Sigmoid colon (tissue), 7 donors: ENCODE measurements around the gene CEP97. TPM values are rescaled to one million over a fixed set of nuclear protein-coding genes. Genes with fewer than 3 reads are reported as not detected.
"Not testable (repeated sequence)": the region's sequence is repeated elsewhere in the genome, so short reads cannot be mapped to it uniquely, and the experiment has no call there.

Experiments used
- DNase-seq: peaks from one replicate; pipeline ENCODE4 v3.0.0-alpha.2; 2019
- H3K27ac ChIP-seq, 4 donors: fragments of 200-600 bp; sonication (generic); one replicate each; pipeline ENCODE4 v1.5.1; 2016 to 2019; ENCODE audit warnings: mild to moderate bottlenecking in 1 of 4
- H3K27me3 ChIP-seq, 3 donors: fragments of 200-600 bp; sonication (generic); one replicate each; pipeline ENCODE4 v1.5.1; 2019; ENCODE audit warnings: mild to moderate bottlenecking in 1 of 3
- H3K36me3 ChIP-seq, 4 donors: fragments of 200-600 bp; sonication (generic); one replicate each; pipeline ENCODE4 v1.5.1; 2016 to 2019
- H3K4me1 ChIP-seq, 4 donors: fragments of 200-600 bp; sonication (generic); one replicate each; pipeline ENCODE4 v1.5.1; 2017 to 2019
- H3K4me3 ChIP-seq, 4 donors: fragments of 200-600 bp; sonication (generic); one replicate each; pipeline ENCODE4 v1.5.1; 2017 to 2019; ENCODE audit warnings: mild to moderate bottlenecking in 2 of 4, moderate library complexity in 1 of 4
- H3K9me3 ChIP-seq, 4 donors: fragments of 200-600 bp in 3 of 4; sonication (generic) in 3 of 4; one replicate each; pipeline versions ENCODE4 v1.5.1 to v1.6.1; 2013 to 2019
- EP300 ChIP-seq, 4 donors: sonication (generic); formaldehyde crosslinking; IDR thresholded peaks; one replicate each; pipeline ENCODE4 v1.6.1; 2017; ENCODE audit warnings: antibody characterized with exemption in 4 of 4
- POLR2A ChIP-seq, 2 donors: fragments of 450-650 bp; IDR thresholded peaks; one replicate each; pipeline ENCODE4 v1.6.1; 2016; ENCODE audit warnings: antibody characterized with exemption in 2 of 2, mild to moderate bottlenecking in 2 of 2, moderate library complexity in 2 of 2
- POLR2AphosphoS5 ChIP-seq, 4 donors: sonication (generic); formaldehyde crosslinking; IDR thresholded peaks; one replicate each; pipeline ENCODE4 v1.6.1; 2017; ENCODE audit warnings: antibody characterized with exemption in 4 of 4
- WGBS, 2 donors: extraction: QIAGEN DNeasy Blood & Tissue Kit; methylation state at CpG; one replicate each; pipeline ENCODE4 v1.1.7; 2013; 5-methylcytosine and 5-hydroxymethylcytosine counted together
- intact Hi-C: fragments of 100-400 bp; cut with DNase I; formaldehyde crosslinking; loops from one replicate; pipeline ENCODE4 v1.15.1; 2023
- polyA plus RNA-seq, 3 donors: library from polyadenylated mRNA; stranded (reverse); fragments of 200-250 nt; gene quantifications; one replicate each; pipeline ENCODE4 v1.2.3, GENCODE V29; 2013
- total RNA-seq, 4 donors: library from RNA; depleted of rRNA; stranded (reverse); fragments of >200 nt; gene quantifications; one replicate each; pipeline ENCODE4 v1.1.0, GENCODE V29; 2016
- TF ChIP-seq, protein P1 (sequence below), 4 experiments: fragments of 450-650 bp in 3 of 4; fragments of 200-600 bp in 1 of 4; IDR thresholded peaks; one replicate each; pipeline ENCODE4 v1.5.1; 2016 to 2019; ENCODE audit warnings: antibody characterized with exemption in 4 of 4, mild to moderate bottlenecking in 3 of 4, moderate library complexity in 2 of 4
- donor health status: healthy with polysubstance abuse.
- donor health status: Bipolar disorder and iron deficiency.
- donor health status: healthy.

CEP97 gene
- total and polyA plus RNA-seq, 7 donors, result 0.69 to 11.1 (median 9.0) TPM

DNA sequence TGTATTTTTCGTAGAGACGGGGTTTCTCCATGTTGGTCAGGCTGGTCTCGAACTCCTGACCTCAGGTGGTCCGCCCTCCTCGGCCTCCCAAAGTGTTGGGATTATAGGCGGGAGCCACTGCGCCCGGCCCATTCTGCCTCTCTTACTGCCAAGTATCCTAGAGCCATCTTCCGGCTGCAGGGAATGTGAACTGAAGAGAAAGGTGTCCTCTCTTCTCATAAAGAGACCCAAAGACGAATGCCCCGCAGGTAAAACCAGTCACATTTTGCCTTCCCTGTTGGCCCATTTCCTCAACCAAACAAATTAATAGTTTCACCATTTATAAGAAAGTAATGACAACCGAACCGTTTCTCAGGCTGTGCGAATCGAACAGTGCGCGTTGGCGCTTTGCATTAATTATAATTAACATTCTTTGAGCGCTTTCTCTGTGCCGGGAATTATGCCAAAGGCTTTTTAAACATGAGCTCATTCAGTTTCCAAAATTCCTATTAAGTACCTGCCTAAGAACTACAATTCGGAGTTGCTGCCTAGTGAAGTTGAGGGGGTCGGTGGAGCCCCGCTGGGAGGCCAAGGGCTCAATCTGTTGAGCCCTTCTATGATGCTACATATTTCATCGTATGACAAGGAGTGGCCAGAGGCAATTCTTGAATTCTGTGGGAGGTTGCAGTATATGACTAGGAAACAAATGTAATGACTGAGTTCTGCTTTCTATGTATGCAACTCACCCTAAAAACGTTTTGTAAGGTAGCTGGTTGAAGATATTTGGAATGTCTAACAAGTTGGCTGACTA lies 37.1 kb upstream of the CEP97 start:
- H3K9me3 ChIP-seq, result no peaks in the 10 kb centered on the region

DNA sequence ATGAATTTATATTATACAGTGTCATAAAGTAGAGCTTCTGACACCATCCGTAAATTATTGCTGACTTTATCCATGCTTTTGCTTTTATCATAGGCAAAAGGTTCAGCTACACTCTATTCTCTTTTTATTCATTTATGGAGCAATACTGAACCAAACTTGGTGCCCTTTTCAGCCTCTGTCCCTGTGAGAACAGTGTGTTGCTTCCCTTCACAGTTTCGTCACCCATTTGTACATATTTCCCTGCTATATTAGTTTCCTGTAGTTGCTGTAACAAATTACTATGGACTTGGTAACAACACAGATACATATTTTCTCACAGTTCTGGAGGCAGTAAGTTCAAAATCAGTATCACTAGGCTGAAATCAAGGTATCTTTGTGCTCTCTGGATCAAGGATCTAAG lies 35.1 kb upstream of the CEP97 start:
- no peak for DNase-seq
- no peak overlapping the region for H3K4me3 ChIP-seq
- intact Hi-C loops, result loop anchor here (5.0 to 10.0 kb wide), 3 partner anchors 88 to 1194 kb away; partner anchors contain the start of genes NXPE3 and TMEM45A
- H3K27ac ChIP-seq, result no peak overlapping the region
- H3K27me3 ChIP-seq, result no peaks in the 10 kb centered on the region
- H3K4me1 ChIP-seq, result peaks cover 0 to 25% (median 23%) of the 10 kb centered on the region in 4 donors
- WGBS, 2 donors, result 89 to 91% methylated on average over 2 of the region's 2 CpGs
- no peaks in the 10 kb centered on the region for H3K9me3 ChIP-seq
- peaks cover 0 to 12% (median under 1%) of the 10 kb centered on the region in 4 donors for H3K36me3 ChIP-seq
- TF ChIP-seq POLR2AphosphoS5 (IDR thresholded peaks at IDR 0.05), result no peak
- no peak for TF ChIP-seq POLR2A (IDR thresholded peaks at IDR 0.05)
- TF ChIP-seq EP300 (IDR thresholded peaks at IDR 0.05), result no peak
- TF ChIP-seq, protein P1, sequence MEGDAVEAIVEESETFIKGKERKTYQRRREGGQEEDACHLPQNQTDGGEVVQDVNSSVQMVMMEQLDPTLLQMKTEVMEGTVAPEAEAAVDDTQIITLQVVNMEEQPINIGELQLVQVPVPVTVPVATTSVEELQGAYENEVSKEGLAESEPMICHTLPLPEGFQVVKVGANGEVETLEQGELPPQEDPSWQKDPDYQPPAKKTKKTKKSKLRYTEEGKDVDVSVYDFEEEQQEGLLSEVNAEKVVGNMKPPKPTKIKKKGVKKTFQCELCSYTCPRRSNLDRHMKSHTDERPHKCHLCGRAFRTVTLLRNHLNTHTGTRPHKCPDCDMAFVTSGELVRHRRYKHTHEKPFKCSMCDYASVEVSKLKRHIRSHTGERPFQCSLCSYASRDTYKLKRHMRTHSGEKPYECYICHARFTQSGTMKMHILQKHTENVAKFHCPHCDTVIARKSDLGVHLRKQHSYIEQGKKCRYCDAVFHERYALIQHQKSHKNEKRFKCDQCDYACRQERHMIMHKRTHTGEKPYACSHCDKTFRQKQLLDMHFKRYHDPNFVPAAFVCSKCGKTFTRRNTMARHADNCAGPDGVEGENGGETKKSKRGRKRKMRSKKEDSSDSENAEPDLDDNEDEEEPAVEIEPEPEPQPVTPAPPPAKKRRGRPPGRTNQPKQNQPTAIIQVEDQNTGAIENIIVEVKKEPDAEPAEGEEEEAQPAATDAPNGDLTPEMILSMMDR (IDR thresholded peaks at IDR 0.05), result no peak

More for the DNA sequence above, 37.1 kb upstream of the CEP97 start:
- TF ChIP-seq EP300 (IDR thresholded peaks at IDR 0.05), result no peak
- TF ChIP-seq, protein P1 (IDR thresholded peaks at IDR 0.05), result no peak
- TF ChIP-seq POLR2AphosphoS5 (IDR thresholded peaks at IDR 0.05), result no peak
- no peak for TF ChIP-seq POLR2A (IDR thresholded peaks at IDR 0.05)
- Histone ChIP-seq H3K4me1 (peaks cover 0 to 39% (median 33%) of the 10 kb centered on the region in 4 donors), H3K27me3 (no peaks in the 10 kb centered on the region), H3K27ac (peak overlapping the region; percentile 92 to 96 (median 94)), H3K4me3 (peak overlapping the region; percentile 37 to 77 (median 64)), H3K36me3 (peaks cover 7 to 31% (median 17%) of the 10 kb centered on the region in 4 donors)
- no peak for DNase-seq
- WGBS, 2 donors, result 49 to 50% methylated on average over 25 of the region's 25 CpGs
- intact Hi-C loops, result loop anchor here (5.0 to 10.0 kb wide), 3 partner anchors 90 to 1193 kb away; partner anchors contain the start of genes NXPE3 and TMEM45A

DNA sequence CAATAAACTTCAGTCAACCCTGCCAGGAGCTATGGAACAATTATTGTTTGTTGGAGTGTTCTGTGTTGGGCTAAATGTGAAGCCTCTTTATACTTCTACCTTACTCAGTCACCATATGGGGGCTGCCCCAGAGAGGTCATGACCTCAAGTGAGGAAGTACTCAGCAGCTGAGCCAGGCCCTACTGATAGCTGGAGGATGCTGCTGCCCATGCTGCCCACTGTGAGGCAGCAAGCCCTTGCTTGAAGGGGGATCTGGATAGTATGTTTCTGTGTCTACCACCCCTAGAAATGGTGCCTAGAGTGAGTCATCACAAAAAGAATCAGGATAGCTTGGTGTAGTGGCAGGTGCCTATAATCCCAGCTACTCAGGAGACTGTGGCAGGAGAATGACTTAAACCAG lies 33.4 kb upstream of the CEP97 start:
- no peak overlapping the region for H3K4me3 ChIP-seq
- TF ChIP-seq EP300 (IDR thresholded peaks at IDR 0.05), result no peak
- TF ChIP-seq, protein P1 (IDR thresholded peaks at IDR 0.05), result no peak
- TF ChIP-seq POLR2A (IDR thresholded peaks at IDR 0.05), result no peak
- no peak for TF ChIP-seq POLR2AphosphoS5 (IDR thresholded peaks at IDR 0.05)
- intact Hi-C loops, result no loop called here
- DNase-seq, result no peak
- H3K9me3 ChIP-seq, result no peaks in the 10 kb centered on the region
- no peaks in the 10 kb centered on the region for H3K36me3 ChIP-seq
- no peaks in the 10 kb centered on the region for H3K27me3 ChIP-seq
- peak overlapping the region in 1 of 4 donors; percentile 49 for H3K27ac ChIP-seq
- H3K4me1 ChIP-seq, result peaks cover 0 to 10% (median 7%) of the 10 kb centered on the region in 4 donors

DNA sequence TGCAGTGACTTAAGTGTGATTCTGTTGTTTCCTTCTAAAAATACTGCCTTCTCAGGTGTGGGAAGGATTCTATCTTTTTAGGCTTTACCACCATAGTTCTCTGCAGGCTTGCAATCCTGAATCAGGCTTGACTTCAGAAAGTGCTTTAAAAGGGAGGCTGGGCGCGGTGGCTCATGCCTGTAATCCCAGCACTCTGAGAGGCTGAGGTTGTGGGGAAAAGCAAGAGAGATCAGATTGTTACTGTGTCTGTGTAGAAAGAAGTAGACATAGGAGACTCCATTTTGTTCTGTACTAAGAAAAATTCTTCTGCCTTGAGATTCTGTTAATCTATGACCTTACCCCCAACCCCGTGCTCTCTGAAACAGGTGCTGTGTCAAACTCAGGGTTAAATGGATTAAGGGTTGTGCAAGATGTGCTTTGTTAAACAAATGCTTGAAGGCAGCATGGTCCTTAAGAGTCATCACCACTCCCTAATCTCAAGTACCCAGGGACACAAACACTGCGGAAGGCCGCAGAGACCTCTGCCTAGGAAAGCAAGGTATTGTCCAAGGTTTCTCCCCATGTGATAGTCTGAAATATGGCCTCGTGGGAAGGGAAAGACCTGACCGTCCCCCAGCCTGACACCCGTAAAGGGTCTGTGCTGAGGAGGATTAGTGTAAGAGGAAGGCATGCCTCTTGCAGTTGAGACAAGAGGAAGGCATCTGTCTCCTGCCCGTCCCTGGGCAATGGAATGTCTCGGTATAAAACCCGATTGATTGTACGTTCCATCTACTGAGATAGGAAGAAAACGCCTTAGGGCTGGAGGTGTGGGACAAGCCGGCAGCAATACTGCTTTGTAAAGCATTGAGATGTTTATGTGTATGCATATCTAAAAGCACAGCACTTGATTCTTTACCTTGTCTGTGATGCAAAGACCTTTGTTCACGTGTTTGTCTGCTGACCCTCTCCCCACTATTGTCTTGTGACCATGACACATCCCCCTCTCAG lies 32.4 kb upstream of the CEP97 start:
- H3K27me3 ChIP-seq, H3K9me3 ChIP-seq, H3K36me3 ChIP-seq, DNase-seq, H3K4me3 ChIP-seq, H3K4me1 ChIP-seq, intact Hi-C loops: not testable (repeated sequence)
- 86 to 89% methylated on average over 14 of the region's 15 CpGs for WGBS, 2 donors
- peak overlapping the region in 1 of 4 donors; percentile 49 for H3K27ac ChIP-seq

DNA sequence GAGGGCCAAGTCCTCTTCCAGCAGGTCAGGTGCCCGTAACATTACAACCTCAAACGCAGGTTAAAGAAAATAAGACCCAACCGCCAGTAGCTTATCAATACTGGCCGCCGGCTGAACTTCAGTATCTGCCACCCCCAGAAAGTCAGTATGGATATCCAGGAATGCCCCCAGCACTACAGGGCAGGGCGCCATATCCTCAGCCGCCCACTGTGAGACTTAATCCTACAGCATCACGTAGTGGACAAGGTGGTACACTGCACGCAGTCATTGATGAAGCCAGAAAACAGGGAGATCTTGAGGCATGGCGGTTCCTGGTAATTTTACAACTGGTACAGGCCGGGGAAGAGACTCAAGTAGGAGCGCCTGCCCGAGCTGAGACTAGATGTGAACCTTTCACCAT lies 30.9 kb upstream of the CEP97 start:
- intact Hi-C loops, H3K27me3 ChIP-seq, H3K9me3 ChIP-seq, DNase-seq, H3K4me3 ChIP-seq, H3K4me1 ChIP-seq, H3K36me3 ChIP-seq, H3K27ac ChIP-seq: not testable (repeated sequence)
- WGBS, 2 donors, result 81 to 82% methylated on average over 13 of the region's 13 CpGs
- TF ChIP-seq, protein P1 (IDR thresholded peaks at IDR 0.05), result peak; percentile 14 to 50 (median 32)

DNA sequence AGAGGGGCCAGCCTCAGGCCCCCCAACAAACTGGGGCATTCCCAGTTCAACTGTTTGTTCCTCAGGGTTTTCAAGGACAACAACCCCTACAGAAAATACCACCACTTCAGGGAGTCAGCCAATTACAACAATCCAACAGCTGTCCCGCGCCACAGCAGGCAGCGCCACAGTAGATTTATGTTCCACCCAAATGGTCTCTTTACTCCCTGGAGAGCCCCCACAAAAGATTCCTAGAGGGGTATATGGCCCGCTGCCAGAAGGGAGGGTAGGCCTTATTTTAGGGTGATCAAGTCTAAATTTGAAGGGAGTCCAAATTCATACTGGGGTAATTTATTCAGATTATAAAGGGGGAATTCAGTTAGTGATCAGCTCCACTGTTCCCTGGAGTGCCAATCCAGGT lies 29.6 kb upstream of the CEP97 start:
- H3K4me3 ChIP-seq, DNase-seq, H3K36me3 ChIP-seq, H3K27ac ChIP-seq, H3K9me3 ChIP-seq, H3K27me3 ChIP-seq, H3K4me1 ChIP-seq: not testable (repeated sequence)
- intact Hi-C loops, result loop anchor here (5.0 kb wide), 1 partner anchor 842 kb away; no protein-coding TSS in a partner anchor
- 88 to 90% methylated on average over 4 of the region's 4 CpGs for WGBS, 2 donors
